Dedifferentiated amniotic fluid mesenchymal stem cell (primary cell): ENCODE results near the gene LRRC71.
A peak's percentile ranks its signal among the peaks of the same experiment; 100 is the strongest.

Source experiments
- DNase-seq: peaks from one replicate; pipeline ENCODE4 v3.0.0-alpha.2; 2016; ENCODE audit errors: extremely low spot score

Gene LRRC71

DNA sequence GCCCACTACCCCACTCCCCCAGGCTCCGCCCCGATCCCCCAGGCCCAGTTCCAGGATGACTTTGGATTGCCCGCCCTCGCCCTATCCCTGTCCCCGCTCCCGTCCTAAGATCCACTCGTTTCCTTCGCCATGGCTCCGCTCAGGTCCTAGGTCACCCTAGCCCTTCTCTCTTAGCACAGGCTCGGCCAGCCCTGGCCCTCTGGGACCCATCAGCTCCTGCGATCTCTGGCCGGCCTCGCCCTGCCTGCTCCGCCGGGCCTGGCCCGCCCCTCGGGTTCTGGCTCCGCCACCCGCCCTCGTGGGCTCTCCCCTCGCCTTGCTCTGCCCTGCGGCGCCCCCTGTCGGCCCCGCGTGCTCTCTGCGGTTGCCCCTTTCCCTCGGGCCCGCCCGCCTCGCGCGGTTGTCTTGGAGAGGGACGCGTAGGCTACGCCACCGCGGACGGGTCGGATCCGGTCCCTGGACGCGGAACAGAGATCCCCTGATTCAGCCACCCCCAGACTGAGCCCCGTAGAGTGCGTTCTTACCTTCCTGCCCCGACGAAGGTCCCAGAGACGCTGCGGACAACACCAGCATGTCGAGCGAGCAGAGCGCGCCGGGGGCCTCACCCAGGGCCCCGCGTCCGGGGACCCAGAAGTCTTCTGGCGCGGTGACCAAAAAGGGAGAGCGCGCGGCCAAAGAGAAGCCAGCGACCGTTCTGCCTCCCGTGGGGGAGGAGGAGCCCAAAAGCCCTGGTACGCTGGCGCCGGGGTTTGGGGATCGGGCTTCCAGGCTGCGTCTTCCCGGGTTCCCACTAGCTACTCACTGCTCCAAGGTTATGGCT lies at the start of gene LRRC71:
Gene LRRC71, plus strand, starts transcription at position 400 of the 820 bp plus-strand sequence. Its CDS starts 172 bp downstream, at position 572.
- peak; percentile 61 for DNase-seq

DNA sequence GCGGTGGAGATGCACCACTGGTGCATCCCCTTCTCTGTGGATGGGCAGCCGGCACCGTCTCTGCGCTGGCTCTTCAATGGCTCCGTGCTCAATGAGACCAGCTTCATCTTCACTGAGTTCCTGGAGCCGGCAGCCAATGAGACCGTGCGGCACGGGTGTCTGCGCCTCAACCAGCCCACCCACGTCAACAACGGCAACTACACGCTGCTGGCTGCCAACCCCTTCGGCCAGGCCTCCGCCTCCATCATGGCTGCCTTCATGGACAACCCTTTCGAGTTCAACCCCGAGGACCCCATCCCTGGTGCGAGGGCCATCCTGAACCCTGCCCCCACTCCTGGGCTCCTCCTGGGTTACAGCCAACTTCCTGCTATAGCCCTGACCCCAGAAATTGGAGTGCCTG lies 46.8 kb upstream of the LRRC71 start:
- DNase-seq, result no peak

- no peak for DNase-seq
These were observed 46.3 kb upstream of the LRRC71 start for GRCh38 chr1:156874142-156874541.

DNA sequence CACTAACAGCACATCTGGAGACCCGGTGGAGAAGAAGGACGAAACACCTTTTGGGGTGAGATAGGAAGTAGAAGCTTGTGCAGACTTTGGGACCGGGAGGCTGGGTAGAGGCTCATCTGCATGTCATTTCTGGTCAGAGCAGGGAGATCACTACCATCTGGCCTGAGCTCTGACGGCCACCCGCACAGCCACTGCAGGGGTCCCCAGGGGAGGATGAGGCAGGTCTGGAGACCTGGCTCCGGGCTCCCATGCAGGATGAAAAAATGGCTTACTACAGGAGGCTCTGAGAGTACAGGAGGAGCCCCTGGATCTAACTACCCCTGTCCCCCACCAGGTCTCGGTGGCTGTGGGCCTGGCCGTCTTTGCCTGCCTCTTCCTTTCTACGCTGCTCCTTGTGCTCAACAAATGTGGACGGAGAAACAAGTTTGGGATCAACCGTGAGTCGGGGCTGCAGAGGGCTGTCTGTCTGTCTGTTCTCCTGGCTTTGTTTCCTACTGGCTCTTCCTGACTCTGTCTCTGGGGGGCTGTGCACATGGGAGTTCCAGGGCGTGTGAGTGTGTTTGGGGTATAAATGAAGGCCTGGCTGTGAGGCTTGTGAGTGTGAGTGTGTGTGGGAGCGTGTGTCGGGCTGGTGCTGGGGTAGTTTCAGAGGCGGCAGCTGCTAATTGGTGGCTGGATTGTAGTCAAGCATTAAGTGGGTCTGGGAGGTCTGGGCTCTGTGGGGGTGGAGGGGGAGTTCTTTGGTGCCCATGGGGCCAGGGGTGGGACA lies 45.7 kb upstream of the LRRC71 start:
- no peak for DNase-seq

DNA sequence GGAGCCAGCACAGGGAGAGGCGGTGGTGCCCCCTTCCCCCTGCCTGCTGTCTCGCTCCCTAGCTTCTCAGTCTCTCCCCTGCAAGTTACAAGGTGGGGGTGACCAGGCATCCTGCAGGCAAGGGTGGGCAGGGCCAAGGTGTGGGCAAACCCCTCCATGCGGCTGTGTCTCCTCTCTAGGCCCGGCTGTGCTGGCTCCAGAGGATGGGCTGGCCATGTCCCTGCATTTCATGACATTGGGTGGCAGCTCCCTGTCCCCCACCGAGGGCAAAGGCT lies 45.2 kb upstream of the LRRC71 start:
- DNase-seq, result no peak

GRCh38 chr1:156876281-156876680 lies 44.2 kb upstream of the LRRC71 start:
- DNase-seq, result no peak

- DNase-seq, result no peak
These were observed 42.8 kb upstream of the LRRC71 start for GRCh38 chr1:156877433-156878170.

GRCh38 chr1:156879876-156880275 lies 40.6 kb upstream of the LRRC71 start:
- no peak for DNase-seq

DNA sequence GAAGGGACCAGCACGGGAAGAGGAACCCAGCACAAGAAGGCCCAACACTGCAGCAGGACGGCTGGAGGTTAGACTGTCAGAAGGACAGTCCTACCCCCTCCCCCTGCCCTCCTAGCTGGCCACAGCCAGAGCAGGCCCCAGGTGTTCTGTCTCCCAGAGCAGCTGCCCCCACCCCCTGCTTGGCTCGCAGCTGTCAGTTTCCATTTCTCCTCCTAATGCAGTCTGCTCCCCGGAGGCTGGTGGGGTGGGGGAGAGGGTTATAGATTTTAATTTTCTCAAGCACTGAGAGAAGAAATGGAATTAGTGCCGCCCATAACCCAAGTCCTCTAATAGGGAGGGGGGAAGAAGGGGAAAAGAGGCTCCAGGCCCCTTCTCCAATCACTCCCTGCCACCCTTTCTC lies 40.0 kb upstream of the LRRC71 start:
- no peak for DNase-seq

DNA sequence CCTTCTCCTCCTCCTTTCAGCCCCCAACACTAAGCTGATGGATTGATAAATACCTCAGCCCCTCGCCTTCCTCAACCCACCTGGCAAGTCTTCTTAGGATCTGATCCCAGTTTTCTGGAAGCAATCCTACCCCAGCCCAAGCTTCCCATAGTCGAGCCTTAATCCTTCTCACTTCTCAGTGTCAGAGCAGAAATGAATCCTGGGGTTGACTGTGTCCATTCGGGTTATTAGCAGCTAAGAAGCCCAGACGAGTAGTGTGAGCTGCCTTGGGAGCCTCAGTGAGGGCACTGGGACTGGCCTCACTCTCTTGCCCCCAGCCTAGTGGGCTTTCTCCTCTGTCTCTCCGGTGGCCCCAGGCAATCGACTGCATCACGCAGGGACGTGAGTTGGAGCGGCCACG lies 39.3 kb upstream of the LRRC71 start:
- no peak for DNase-seq

GRCh38 chr1:156881663-156882062 lies 38.8 kb upstream of the LRRC71 start:
- DNase-seq, result no peak

DNA sequence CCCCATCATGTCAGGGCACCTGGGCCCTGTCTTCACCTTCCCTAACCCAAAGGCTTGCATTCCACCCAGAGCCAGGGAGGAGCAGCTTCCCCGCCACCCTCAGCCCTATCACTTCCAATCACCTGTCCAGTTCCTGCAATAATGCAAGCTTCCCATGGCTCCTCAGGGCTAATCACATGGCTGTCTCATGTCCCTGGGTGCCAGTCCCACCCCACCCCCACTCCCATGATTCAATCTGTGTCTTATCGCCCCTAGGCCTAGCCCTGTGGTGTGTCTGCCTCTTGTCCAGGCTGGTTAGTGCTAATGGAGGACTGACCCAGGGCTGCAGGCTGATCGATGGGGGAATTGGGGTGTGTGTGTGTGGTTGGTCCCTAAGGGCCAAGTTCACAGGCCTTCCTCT lies 37.9 kb upstream of the LRRC71 start:
- DNase-seq, result no peak

DNA sequence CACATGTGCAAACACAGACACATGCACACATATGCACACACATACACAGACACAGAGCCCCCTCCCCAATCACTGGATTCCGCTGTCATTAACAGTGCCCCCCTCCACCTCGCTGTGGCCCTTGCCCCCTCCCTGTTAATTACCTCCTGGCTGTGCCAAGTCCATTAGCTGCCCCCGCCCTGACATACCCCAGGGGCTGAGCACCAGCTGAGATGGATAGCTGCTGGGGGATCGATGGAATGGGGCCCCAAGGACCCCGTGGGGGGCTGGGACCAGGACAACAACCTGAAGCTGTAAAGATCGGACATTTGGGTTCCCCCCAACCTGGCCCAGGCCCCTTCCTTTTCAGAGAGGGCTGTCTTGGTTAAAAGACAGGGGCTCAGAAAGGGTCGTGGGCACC lies 36.5 kb upstream of the LRRC71 start:
- no peak for DNase-seq

GRCh38 chr1:156884560-156885184 lies 35.8 kb upstream of the LRRC71 start:
- no peak for DNase-seq

DNA sequence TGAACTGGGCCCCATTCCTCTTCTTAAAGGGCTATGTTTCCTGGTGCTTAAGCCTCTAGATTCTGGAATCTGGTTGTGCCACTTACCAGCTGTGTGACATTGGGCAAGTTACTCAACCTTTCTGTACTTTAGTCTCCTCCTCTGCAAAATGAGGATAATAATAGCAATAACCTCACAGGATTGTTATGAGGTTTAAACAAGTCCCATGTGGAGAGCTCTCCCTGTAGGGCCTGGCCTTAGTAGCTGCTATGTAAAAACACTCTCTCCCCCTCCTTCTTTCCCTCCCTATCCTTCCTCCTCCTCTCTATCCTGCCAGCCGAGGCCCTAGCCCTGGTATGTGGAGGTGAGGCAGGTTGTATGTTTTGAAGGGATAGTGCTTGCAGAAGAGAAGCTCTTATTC lies 35.1 kb upstream of the LRRC71 start:
- DNase-seq, result no peak

DNA sequence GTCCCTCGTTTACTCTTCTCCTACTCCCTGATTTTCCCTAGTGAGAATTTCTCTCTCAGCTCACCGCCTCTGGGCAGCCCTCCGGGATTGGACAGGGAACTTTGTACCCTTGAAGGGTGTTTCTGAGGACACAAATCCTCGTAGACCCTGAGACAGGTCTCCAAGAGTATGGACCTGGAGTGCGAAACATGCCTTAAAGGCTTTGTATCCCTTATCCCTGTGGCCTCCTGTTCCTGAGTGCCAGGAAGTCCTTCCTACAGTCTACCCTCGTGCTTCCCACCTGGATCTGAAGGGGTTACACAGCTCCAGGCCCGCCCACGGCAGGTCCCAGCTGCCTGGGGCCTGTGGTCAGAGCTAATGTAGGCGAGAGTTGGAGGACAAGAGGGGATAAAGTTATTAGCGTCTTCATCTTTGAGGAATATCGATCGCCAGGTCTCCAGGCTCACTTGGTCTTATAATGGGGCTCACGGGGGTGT lies 34.5 kb upstream of the LRRC71 start:
- DNase-seq, result no peak

- DNase-seq, result no peak
These were observed 33.7 kb upstream of the LRRC71 start for GRCh38 chr1:156886583-156887281.

DNA sequence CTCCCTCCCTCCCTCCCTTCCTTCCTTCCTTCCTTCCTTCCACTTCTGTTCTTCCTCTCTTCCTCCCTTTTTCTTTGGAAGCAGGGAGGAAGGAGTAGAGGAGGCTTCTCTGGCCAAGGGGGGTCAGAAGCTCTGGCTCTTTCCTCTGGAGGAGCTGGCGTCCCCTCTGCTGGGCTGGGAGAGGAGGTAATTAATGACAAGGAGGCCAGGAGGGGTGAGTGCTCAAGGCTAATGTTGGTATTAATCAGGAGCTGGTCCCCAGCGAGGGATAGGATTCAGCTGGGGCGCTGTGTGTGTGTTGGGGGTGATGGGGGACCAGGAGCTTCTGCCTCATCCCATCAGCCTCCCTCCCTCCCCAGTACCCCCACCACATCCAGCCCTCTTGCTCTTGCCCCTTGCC lies 33.1 kb upstream of the LRRC71 start:
- DNase-seq, result no peak

- DNase-seq, result no peak
These were observed 32.7 kb upstream of the LRRC71 start for GRCh38 chr1:156887734-156888133.

- peak; percentile 80 for DNase-seq
These were observed 30.4 kb upstream of the LRRC71 start for GRCh38 chr1:156889802-156890580.
